ENCODE results near the gene DPP6.

GRCh38 chr7:154451480-154452457, 399.6 kb downstream of the DPP6 start:
- no peak for TF ChIP-seq CTCF (IDR thresholded peaks at IDR 0.05)
- no peak for TF ChIP-seq POLR2A (IDR thresholded peaks at IDR 0.05)
